ENCODE data around the gene TMEFF2.

Gene TMEFF2

GRCh38 chr2:192203876-192204275, 9.1 kb upstream of the TMEFF2 start:
- FAIRE-seq (no peak), DNase-seq (ENCODE audit: insufficient read length) (no peak)
- TF ChIP-seq POLR2A (IDR thresholded peaks at IDR 0.05; ENCODE audit: low read depth, low read length) (no peak), POLR2AphosphoS5 (IDR thresholded peaks at IDR 0.05; ENCODE audit: low read depth, low read length) (no peak), TAF1 (IDR thresholded peaks at IDR 0.05; ENCODE audit: borderline replicate concordance, low read depth, low read length) (no peak)

- DNase-seq (ENCODE audit: insufficient read length) = no peak
- FAIRE-seq = no peak
- TF ChIP-seq TAF1 (IDR thresholded peaks at IDR 0.05; ENCODE audit: borderline replicate concordance, low read depth, low read length) = no peak
- TF ChIP-seq POLR2A (IDR thresholded peaks at IDR 0.05; ENCODE audit: low read depth, low read length) = no peak
- no peak for TF ChIP-seq POLR2AphosphoS5 (IDR thresholded peaks at IDR 0.05; ENCODE audit: low read depth, low read length)
These were observed 7.6 kb upstream of the TMEFF2 start for GRCh38 chr2:192202373-192202772.

- no peak for TF ChIP-seq TAF1 (IDR thresholded peaks at IDR 0.05; ENCODE audit: borderline replicate concordance, low read depth, low read length)
- TF ChIP-seq POLR2AphosphoS5 (IDR thresholded peaks at IDR 0.05; ENCODE audit: low read depth, low read length) = no peak
- no peak for TF ChIP-seq POLR2A (IDR thresholded peaks at IDR 0.05; ENCODE audit: low read depth, low read length)
- no peak for DNase-seq (ENCODE audit: insufficient read length)
- no peak for FAIRE-seq
These were observed 6.4 kb upstream of the TMEFF2 start for GRCh38 chr2:192201116-192201515.

- no peak for DNase-seq (ENCODE audit: insufficient read length)
- no peak for FAIRE-seq
- no peak for TF ChIP-seq POLR2A (IDR thresholded peaks at IDR 0.05; ENCODE audit: low read depth, low read length)
- no peak for TF ChIP-seq TAF1 (IDR thresholded peaks at IDR 0.05; ENCODE audit: borderline replicate concordance, low read depth, low read length)
- no peak for TF ChIP-seq POLR2AphosphoS5 (IDR thresholded peaks at IDR 0.05; ENCODE audit: low read depth, low read length)
These were observed 2.6 kb upstream of the TMEFF2 start for GRCh38 chr2:192197357-192197756.

- no peak for TF ChIP-seq POLR2A (IDR thresholded peaks at IDR 0.05; ENCODE audit: low read depth, low read length)
- TF ChIP-seq POLR2AphosphoS5 (IDR thresholded peaks at IDR 0.05; ENCODE audit: low read depth, low read length) = no peak
- TF ChIP-seq TAF1 (IDR thresholded peaks at IDR 0.05; ENCODE audit: borderline replicate concordance, low read depth, low read length) = no peak
These were observed 1.9 kb upstream of the TMEFF2 start for GRCh38 chr2:192196421-192197194.

GRCh38 chr2:192195548-192196418, 1.1 kb upstream of the TMEFF2 start:
- TF ChIP-seq TAF1 (IDR thresholded peaks at IDR 0.05; ENCODE audit: borderline replicate concordance, low read depth, low read length) = no peak
- TF ChIP-seq POLR2AphosphoS5 (IDR thresholded peaks at IDR 0.05; ENCODE audit: low read depth, low read length) = no peak
- TF ChIP-seq POLR2A (IDR thresholded peaks at IDR 0.05; ENCODE audit: low read depth, low read length) = no peak
- no peak for FAIRE-seq
- no peak for DNase-seq (ENCODE audit: insufficient read length)

More at GRCh38 chr2:192196421-192197194, 1.9 kb upstream of the TMEFF2 start:
- DNase-seq (ENCODE audit: insufficient read length) (no peak), FAIRE-seq (no peak)

GRCh38 chr2:192194265-192194865, 368 bp downstream of the TMEFF2 start:
- no peak for TF ChIP-seq POLR2AphosphoS5 (IDR thresholded peaks at IDR 0.05; ENCODE audit: low read depth, low read length)
- TF ChIP-seq TAF1 (IDR thresholded peaks at IDR 0.05; ENCODE audit: borderline replicate concordance, low read depth, low read length) = no peak
- no peak for TF ChIP-seq POLR2A (IDR thresholded peaks at IDR 0.05; ENCODE audit: low read depth, low read length)
- FAIRE-seq = no peak
- no peak for DNase-seq (ENCODE audit: insufficient read length)

- no peak for FAIRE-seq
- DNase-seq (ENCODE audit: insufficient read length) = no peak
These were observed 4.3 kb downstream of the TMEFF2 start for GRCh38 chr2:192190474-192190873.

GRCh38 chr2:192186806-192187205, 7.9 kb downstream of the TMEFF2 start:
- DNase-seq (ENCODE audit: insufficient read length) = no peak
- no peak for FAIRE-seq
- TF ChIP-seq TAF1 (IDR thresholded peaks at IDR 0.05; ENCODE audit: borderline replicate concordance, low read depth, low read length) (no peak), POLR2A (IDR thresholded peaks at IDR 0.05; ENCODE audit: low read depth, low read length) (no peak), POLR2AphosphoS5 (IDR thresholded peaks at IDR 0.05; ENCODE audit: low read depth, low read length) (no peak)

More at GRCh38 chr2:192190474-192190873, 4.3 kb downstream of the TMEFF2 start:
- TF ChIP-seq POLR2AphosphoS5 (IDR thresholded peaks at IDR 0.05; ENCODE audit: low read depth, low read length) (no peak), TAF1 (IDR thresholded peaks at IDR 0.05; ENCODE audit: borderline replicate concordance, low read depth, low read length) (no peak), POLR2A (IDR thresholded peaks at IDR 0.05; ENCODE audit: low read depth, low read length) (no peak)

- no peak for FAIRE-seq
- TF ChIP-seq POLR2A (IDR thresholded peaks at IDR 0.05; ENCODE audit: low read depth, low read length) = no peak
- no peak for TF ChIP-seq POLR2AphosphoS5 (IDR thresholded peaks at IDR 0.05; ENCODE audit: low read depth, low read length)
- no peak for TF ChIP-seq TAF1 (IDR thresholded peaks at IDR 0.05; ENCODE audit: borderline replicate concordance, low read depth, low read length)
These were observed 10.4 kb downstream of the TMEFF2 start for GRCh38 chr2:192184349-192184748.

GRCh38 chr2:192183296-192183695, 11.4 kb downstream of the TMEFF2 start:
- FAIRE-seq = no peak
- DNase-seq (ENCODE audit: insufficient read length) = no peak
- TF ChIP-seq POLR2AphosphoS5 (IDR thresholded peaks at IDR 0.05; ENCODE audit: low read depth, low read length) = no peak
- TF ChIP-seq POLR2A (IDR thresholded peaks at IDR 0.05; ENCODE audit: low read depth, low read length) = no peak
- no peak for TF ChIP-seq TAF1 (IDR thresholded peaks at IDR 0.05; ENCODE audit: borderline replicate concordance, low read depth, low read length)

More at GRCh38 chr2:192184349-192184748, 10.4 kb downstream of the TMEFF2 start:
- no peak for DNase-seq (ENCODE audit: insufficient read length)
